ENCODE measurements around the gene PKIG.

Gene PKIG

DNA sequence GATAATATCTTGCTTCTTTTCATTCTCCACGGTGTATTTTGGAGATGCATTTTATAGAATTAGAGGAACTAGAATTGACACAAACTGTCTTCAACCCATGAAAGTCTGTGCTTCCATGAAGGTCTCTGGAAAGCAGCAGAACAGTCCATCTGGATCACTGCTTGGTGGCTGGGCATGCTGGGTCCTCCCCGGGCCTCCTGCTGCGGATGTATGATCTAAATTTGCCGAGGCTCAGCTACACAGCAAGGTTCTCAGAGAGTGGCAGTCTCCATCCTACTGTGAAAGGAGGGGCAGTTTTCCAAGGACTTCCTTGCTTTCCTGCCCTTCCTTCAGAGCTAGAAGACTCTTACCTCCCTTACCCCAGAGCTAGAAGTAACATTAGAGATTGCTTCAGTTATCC is 15.1 kb downstream of the PKIG start:
- DNase-seq: no peak

DNA sequence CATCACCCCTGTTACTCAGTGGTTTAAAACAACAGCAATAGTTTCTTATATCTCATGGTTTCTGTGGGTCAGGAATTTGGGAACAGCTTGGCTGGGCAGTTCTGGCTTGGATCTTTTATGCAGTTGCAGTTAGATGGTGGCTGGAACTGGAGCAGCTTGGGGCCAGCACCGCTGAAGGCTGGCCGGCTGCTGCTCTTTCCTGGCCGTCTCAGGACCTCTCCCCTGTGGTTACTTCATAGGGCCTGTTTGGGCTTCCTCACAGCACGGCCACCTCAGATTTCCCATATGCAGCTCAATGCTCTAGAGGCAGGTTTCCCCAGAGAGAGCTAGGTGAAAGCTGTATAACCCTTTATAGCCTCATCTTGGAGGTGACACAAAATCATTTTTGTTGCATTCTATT is 15.6 kb downstream of the PKIG start:
- DNase-seq: no peak

DNA sequence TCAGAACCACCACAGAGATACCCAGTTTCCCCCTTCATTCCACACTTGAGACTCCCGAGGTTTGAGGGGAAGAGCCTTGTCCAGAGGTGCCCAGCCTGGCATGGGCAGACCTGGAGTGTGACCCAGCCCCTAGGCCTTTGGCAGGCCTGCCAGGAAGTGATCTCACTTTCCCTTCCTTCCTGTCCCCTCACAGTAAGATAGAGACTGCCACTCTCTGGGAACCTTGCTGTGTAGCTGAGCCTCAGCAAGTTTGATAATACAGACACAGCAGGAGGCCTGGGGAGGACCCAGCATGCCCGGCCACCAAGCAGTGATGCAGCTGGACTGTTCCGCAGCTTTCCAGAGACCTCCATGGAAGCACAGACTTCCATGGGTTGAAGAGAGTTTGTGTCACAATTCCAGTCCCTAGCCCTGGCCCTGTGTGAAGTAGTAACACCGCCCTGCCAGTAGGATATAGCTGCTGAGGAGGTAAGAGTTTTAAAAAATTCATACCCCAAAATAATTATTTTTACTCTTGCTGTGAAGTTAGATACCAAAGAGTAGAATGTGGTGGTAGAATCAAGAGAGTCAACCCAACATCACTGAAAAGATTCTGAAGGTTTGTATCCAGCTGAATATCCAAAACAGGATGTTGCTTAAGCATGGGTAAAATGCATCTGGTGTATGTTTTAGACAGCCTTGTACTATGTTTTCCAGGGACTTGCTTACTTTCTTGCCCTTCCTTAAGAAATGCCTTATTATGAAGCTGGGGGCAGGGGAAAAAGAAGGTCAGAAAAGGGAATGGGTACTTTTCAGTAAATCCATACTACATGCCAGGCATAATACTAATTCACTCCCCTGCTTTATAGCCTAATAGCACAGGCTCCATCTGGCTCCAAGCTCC is 16.3 kb downstream of the PKIG start:
- peak; percentile 77 for DNase-seq

DNA sequence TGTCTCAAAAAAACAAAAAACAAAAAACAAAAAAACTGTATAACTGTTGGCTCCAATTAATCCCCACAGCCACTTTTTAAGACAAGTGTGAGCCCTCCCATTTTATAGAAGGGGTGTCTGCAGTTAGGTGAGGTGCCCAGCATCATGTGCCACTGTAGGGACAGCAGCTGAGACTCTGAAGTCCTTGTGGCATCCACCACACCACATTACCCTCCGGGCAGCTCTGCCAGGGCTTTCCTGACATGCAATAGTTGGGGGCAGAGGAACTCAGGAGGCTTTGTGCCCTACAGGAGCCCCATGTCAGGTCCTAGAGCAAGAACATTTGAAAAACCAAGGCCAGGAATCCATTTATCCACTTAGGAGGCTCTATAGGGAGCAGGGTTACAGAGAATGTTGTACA is 17.3 kb downstream of the PKIG start:
- no peak for DNase-seq

DNA sequence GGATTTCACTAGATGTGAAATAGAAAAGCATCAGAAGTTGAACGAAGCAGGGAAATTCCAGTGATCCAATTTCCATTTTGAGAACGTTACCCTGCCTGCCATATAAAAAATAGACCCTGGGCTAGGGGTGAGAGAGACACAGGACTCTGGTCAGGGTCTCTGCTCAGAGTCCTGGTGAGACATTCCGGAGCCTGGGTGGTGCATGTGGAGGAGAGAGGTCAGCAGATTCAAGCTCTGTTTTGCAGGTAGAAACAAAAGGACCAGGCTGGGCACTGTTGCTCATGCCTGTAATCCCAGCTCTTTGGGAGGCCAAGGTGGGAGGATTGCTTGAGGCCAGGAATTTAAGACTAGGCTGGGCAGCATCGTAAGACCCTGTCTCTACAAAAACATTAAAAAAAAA is 17.9 kb downstream of the PKIG start:
- DNase-seq: no peak

DNA sequence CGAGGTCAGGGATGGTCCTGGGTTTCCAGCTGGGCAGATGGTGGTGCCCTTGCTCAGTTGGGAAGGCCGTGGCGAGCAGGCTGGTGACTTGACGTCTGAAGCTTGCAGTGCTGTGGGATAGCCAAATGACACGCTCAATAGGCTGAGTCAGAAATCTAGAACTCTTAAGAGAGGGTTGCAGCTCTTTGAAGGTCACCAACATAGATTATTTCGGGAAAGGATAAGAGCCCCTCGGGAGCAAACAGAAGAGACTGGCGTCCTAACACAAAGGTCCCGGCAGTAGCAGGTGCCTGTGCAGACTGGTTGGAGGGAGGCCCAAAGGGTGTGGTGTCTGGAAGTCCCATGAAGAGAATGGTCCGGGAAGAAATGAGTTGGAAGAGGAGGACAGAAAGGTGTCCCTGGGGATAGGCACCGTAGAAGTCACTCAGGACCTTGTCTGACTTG is 18.4 kb downstream of the PKIG start:
- DNase-seq: no peak

DNA sequence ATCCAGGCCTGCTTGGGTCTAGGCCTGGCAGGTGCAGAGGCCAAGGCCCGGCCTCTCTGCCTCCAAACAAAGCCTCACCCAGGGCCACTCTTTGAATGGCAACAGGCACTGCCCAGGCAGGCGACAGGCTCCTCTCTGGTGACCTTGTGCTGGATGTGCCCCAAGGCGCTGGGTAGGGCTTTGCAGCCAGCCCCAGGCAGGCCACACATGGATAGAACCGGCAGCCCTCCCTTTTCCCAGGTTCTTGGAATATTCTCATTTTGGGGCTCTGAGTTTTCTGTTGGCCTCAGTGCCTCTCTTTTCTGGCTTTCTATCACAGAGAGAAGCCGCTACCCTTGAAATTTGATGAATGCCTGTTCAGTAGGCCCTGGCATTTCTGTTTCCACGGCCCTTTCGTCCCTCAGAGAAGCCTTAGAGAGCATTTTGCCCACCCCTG is 18.9 kb downstream of the PKIG start:
- DNase-seq: no peak

DNA sequence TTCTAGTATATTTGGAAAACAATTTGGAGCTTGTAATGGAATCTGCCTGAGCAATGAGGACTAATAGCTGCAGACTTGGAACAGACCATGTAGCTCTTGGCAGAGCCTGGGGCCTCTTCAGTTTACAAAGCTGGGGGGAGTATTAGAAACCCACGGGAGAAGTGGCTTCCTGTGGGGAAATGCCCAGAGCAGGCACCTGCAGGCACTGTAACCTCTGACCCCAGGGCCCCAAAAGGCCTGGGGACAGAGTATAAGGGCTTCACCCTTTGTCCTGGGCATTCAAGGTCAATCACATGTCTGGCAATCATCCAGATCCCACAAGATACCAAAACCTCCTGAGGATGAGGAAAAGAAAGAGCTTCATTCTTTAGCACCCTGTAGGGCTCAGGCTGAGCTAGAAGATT is 19.4 kb downstream of the PKIG start:
- peak; percentile 57 for DNase-seq

DNA sequence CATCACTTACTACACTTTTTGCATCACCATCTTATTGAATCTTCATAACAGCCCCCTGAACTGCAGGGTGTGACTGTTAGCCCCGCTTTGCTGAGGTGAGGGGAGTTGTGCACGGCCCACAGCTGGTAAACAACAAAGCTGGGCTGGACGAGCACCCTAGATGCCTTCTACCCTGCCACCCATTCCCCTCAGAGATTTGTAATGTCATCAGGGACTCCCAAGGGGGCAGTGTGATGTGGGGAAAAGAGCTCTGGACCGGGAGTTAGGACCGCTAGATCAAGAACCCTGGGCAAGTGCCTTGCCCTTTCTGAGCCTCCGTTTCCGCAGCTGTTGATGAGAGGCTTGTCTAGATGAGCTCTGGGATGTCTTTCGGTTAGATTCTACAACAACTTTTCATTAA is 20.9 kb downstream of the PKIG start:
- DNase-seq: no peak

DNA sequence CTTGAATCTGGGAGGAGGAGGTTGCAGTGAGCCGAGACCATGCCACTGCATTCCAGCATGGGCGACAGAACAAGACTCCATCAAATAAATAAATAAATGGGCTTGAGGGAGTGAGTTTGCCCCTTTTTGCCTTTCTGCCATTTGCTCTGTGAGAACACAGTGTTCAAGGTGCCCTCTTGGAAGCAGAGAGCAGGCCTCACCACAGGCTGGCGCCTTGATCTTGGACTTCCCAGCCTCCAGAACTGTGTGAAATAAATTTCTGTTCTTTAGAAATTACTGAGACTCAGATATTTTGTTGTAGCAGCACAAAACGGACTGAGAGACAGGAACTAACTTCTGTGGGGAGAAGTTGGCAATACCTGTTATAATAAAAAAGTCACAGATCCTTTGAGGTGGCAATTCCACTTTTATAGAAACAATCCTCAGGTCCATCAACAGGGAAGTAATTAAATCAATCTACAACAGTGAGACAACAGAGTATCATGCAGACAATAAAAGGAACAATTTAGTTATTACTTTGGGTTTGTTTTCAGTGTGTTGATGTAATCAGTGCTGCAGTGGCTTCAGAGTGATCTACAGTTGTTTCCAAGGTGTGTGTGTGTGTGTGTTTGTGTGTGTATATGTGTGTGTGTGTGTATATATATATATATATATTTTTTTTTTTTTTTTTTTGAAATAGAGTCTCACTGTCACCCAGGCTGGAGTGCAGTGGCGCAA is 24.5 kb downstream of the PKIG start:
- no peak for DNase-seq

DNA sequence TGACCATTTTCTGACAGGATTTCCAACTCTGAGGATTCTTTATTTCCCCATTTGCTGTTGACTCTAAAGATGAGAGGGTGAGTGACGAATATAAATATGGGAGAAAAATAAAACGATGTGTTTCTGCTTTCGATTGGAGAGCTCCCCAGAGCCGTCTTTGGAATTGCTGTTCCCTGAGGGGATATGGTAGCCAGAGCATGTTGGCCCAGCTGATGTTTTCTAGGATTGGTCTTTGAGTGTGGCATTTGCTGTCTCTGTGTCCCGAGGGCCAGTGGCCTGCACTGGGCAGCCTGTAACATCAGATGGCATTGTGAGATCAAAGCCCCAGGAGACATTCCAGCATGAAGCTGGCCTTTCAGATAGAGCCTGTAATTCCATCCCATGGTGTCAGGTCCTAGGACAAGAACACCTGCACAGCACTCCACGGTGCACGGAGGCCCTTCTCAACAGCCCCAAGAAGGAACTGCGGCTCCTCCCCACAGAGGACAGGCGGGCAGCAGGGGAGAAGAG is 26.7 kb downstream of the PKIG start:
- DNase-seq: no peak

DNA sequence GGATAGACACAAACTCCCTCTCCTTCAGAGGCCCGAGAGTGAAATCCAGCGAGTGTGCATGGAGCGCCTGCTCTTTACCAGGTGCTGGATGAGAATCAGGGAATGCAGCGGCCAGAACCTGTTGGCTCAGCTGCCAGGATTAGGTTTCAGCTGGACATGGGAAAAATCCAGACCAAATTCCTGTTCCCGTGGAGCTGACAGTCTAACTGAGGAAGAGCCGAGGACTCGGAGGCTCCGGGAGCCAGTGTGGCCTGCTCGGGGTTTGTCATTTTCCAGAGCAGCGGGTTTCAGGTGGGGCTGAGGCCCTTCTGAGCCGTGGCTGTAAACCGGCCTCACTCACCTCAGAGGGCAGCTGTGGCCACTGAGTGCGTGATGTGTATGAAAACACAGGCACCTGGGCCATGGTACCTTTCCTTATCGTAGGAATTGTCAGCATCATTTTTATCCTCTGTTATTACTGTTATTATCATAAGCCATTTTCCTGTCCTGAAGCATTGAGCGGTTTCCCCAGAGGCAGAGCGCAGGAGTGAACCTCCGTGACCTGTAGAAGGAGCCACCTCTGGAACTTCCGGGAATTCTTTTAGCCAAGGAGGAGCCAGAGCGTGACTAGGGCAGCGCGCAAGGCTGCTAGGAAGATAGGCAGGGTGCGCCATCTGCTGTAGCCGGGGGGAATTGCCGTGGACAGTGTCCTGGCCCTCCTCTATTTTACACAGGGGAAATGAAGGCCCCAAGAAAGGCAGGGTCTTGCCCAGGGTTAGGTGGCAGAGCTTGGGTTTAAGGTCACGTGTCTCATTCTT is 27.3 kb downstream of the PKIG start:
- peak; percentile 90 for DNase-seq

DNA sequence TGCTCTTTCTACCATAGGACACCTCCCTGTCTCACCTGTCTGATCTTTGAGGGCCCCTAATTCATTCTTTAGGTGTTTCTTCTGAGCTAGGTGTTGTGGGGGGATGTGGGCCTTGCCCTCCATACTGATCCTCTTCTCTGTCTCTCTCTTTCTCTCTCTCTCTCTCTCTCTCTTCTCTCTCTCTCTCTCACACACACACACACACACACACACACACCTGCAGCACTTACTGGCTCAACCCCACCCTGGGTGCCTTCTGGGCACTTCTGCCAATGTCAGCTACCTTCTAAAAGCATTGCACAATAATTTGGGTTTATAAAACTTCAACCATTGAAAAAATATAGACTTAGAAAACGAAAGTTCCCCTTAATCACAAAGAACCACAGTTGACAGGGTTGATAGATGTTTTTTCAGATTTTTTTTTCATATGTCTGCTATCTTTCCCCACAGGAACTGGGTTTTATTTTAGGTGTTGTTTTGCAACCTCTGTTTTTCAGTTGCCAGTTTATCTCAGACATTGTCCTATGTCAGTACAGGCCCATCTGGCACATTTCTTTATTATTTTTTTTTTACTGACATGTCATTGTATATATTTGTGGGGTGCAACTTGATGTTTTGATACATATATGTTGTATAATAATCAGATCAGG is 28.1 kb downstream of the PKIG start:
- DNase-seq: peak; percentile 79

DNA sequence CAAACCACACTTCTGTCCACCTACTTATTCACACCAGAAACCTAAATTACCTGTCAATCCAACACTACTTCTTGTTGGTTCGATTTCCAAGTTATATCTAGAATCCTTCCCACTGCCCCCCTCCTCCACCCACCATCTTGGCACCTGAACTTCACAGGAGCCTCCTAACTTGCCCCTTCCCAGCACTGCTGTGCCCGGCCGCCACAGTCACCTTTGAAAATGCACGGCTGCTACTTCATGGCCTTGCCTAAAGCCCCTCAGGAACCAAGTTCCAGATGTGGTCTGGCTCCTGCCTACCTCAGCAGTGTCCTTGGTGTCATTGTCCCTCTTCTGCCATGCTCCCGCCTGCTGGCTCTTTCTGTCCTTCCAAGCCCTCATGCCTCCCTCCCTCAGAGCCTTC is 31.2 kb downstream of the PKIG start:
- no peak for DNase-seq

DNA sequence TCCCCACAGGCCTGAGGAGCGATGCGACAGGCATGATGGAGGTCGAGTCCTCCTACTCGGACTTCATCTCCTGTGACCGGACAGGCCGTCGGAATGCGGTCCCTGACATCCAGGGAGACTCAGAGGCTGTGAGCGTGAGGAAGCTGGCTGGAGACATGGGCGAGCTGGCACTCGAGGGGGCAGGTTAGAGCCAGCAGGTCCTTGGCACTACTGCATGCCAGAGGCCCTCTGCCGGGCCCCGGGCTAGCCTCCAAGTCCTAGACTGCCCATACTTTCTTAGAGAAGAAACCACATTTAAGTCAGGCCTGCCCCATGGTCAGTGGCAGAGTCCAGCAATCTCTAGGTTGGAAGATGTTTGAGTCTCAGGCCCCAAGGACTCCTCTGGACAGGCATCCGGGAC is 32.1 kb downstream of the PKIG start:
- DNase-seq: no peak

DNA sequence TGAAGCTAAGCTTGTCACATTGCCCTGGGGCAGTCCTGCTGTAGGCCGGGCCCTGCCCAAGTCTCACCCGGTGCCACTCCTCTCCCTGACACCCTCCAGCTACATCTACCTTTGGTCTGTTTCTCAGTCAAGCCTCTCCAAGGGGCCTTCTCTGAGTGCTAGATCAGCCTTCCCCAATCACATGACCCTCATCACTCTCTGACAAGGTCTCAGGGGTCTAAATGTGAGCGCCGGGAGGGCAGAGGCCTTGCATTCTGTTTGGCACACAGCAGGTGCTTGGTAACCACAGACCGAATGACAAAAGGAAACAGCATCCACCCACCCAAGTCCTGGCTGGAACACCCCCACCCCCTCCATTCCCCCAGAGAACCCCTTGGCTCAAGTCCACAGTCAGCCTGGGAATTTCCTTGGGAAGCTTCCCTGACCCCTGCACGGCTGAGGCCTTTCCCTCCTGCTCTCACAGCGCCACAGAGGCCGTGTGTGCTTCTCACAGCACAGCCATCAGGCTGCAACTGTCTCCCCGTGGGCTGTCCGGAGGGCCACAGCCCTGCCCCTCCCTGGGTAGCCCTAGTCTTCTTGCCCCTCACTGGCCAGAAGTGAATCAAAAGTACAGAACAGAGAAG is 32.9 kb downstream of the PKIG start:
- DNase-seq: no peak

DNA sequence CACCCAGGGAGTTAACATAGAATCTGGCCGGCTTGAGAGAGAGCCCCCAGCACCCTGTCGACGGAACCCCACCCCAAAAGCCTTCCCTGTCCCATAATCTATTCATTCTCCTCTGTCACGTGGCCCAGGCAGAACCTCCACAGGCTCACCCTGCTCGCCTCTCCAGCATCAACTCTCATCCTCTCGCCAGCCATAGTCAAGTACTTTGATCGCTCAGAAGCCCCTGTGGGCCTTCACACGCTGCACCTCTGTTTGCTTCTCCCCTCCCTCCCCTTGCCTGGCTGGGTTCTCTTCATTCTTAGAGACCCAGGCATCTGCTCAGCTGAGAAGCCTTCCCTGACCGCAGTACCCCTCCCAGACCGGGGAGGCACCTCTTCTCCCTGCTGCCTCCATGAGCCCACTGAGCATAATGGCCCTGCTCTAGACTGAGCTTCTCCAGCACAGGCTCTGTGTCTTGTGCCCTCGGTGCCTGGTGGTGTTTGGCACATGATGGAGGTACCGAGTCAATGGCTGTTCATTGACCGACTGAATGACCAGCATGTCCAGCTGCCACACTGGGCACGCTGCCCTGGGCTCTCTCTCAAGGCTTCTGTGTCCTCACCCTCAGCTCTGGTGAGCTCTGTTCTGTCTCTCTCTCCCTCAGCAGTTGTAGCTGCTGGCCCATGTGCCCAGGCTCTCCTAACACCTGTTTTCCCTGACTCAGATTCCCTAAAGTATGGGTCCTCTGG is 33.7 kb downstream of the PKIG start:
- no peak for DNase-seq

DNA sequence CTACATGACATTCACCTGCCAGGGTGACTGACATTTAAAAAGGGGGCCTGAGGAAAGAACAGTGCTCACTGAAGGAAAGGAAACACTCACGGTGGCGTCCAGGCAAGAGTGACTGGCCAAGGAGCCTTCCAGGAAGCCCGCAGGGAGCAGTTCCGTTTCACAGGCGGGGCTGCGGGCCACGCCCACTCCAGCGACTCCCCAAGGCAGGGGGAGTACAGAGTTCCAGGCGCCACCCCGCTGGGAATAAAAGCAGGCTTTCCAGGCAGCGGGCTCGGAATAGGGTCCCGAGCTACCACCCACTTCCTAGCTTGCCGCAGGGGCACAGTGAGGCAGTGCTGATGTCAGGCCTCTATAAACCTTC is 34.2 kb downstream of the PKIG start:
- DNase-seq: no peak

DNA sequence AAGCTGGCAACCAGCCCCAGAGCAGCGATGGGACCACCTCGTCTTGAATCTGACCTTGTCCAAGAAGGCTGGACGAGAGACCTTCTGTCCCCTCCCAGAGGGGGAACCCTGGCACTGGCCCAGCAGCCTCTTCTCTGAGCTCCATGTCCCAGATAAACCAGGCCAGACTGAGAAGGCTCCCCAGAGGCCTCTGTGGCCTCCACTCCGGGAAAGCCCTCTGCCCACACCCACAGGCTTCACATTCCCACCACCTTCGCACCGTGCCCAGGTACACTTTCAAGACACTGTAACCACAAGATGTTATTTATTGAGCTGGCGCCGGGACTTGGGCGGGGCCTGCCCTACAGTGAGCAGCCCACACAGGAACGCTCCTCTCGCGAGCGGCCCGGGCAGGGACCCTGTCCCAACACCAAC is 35.9 kb downstream of the PKIG start:
- no peak for DNase-seq

DNA sequence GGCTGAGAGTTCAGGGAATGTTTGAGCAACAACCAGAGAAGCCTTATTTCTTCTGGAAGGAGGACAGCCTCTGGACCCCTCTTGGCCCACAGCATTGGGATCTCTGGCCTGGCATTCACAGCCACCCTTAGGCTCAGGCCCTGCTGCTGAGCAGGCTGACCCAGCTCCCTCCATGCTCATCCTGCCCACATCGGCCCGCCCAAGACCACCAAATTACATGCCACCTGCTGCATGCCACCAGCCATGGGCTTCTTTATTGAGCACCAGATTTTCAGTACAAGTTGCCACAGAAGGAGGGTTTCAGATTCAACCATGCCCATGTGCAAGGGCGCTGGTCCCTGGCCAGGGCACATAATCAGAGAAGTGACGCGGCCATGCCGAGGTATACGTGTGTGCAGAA is 36.9 kb downstream of the PKIG start:
- no peak for DNase-seq

DNA sequence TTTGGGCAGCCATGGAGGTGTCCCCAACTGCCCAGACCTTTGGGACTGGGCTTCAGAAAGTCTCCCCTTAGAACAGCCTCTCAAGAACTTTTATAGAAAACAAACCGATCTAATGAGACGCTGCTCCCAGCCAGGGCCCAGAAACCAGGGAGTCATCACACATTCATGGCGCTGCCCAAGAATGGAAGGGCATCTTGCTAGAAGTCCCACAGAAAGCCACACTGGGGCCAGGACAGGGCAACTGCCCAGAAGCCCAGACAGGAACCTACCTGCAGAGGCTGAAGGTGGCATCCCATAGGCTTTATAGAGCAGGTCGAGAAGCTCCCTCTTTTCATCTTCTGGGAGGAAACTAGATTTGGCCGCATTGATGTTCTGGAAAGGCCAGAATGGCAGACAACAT is 37.7 kb downstream of the PKIG start:
- no peak for DNase-seq

DNA sequence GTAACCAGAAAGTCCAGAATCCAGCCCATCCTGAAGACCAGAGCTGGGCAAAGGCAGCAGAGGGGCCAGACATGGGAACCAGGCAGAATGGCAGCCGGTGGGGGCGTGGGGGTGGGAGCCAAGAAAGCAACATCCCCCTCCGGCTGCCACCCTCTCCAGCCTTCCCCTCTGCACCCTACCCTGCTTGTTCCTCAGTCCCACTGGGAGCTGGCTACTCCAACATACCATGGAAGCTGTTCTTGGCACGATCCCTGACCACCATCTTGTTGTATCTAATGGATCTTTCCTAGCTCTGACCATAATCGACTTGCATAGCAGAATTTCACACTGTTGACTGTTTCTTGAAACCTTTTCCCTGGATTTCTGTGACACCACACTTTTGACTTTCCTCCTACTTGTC is 38.9 kb downstream of the PKIG start:
- DNase-seq: no peak

Measured in hematopoietic multipotent progenitor cell treated with erythropoietin and hydrocortisone succinate and interleukin-3 and kit ligand, for 6 days (in vitro differentiated cells).